Measurements from ENCODE around the gene NEMP2.
"Not testable (repeated sequence)": the region's sequence is repeated elsewhere in the genome, so short reads cannot be mapped to it uniquely, and the experiment has no call there.

The NEMP2 gene

GRCh38 chr2:190524928-190525327, 9.6 kb downstream of the NEMP2 start:
- no peak for DNase-seq

DNA sequence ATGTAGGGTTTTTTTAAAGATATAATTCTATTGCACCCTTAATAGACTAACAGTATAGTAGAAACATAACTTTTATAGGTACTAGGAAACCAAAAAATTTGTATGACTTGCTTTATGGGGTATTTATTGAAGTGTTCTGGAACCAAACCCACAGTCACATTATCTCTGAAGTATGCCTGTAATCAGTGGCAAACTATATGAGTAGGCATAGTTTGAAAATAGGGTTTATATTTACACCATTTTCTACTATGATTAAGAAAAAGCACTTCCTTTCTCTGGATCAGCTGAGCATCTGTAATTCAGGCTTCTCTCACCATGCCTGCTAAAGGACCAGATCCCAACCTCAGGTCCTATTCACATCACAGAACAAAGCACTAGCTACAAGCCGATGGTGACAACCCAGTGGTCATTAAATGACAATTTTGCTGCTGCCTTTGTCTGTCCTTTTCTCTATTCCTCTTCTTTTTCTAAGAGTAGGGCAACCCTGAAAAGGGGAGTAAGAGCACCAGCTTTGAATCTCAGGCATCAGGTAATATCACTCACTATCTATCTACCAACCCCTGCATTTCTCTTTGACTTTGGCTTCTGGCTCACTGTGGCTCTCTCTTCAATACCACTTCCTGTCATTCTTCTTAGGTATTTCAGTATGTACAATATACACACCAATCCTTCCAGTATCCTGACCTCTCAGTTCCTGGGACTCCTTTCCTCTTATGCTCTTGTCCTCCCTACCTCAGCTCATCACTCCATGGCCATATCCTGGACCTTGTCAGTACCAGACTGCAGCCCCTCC, 14.4 kb downstream of the NEMP2 start:
- DNase-seq: no peak

- DNase-seq: no peak
These were observed 17.1 kb downstream of the NEMP2 start for GRCh38 chr2:190517468-190517867.

DNA sequence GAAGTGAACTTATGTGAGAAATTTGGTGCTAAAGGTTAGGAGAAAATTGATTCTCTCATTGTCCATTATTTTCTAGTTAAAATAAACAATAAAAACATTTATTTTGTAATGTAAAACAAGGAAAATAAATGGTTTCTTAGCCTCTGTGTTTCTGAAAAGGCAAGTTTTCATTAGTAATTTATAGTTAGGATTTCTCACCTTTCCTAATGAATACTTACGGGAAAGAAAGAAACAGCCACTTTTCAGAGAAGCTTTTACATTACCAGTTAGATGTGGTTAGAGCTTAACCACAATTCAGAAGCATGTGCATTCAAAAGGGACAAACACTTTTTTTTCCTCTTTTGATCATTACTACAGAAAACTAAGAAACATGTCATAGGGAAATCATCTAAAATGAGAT, 18.8 kb downstream of the NEMP2 start:
- no peak for DNase-seq

DNA sequence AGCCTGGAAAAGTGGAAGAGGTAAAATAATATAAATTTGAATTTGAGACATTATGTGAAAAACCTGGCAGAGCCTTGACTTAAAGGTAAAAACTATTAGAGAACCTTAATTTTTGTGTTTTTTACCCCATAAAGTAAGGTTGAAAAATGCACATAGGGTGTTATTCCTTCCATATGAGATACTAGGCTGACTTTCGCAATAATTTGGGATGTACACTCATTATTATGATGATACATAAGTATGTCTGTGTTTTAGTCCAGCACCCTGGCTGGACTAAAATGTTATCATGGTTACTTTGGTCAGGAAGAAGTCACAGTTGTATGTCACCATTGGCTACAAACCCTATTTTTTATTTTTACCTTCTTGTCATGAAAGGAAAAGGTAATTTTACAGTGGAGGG, 19.8 kb downstream of the NEMP2 start:
- DNase-seq: no peak

DNA sequence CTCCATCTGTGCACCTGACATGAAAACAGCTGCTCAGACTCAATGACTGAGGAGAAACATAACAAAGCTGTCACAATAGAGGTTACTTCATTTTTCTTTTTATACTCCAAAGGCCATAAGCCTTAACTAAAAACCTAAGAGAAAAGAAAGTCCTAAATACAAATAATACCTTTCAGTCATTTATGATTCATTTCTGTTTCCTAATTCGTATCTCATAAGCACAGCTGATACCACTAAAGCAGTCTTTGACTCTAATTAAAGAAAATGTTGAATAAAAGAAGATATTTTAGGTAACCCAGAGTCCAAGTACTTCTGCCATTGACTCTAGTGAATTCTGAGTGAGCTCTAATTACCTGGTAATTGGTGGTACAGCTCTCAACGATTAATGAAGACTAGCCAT, 20.6 kb downstream of the NEMP2 start:
- no peak for DNase-seq

DNA sequence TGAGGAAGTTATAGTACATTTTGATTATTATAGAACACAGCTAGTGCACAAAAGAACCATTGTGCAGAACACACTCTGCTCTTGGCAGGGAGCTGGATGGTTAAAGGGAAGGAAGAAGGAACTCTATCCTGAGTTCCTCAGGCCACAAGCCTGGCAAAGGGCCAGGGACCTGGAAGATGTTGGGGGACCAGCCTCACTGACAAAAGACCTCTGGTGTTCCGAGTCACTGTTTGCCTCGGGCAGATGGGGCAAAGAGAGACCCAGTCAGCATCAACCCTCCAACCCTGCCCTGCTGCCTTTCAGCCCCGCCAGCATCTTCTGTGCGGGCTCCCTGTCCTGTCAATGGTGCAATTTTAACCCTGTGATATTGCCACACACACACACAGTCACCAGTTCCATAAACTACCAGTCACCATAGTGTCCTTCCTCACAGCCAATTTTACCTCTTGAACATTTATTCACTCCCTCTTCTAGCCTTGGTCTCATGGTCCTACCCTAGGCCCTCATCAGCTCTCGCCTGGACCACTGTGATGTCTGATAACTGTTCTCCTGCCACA, 21.9 kb downstream of the NEMP2 start:
- no peak for DNase-seq

GRCh38 chr2:190511104-190511503, 23.4 kb downstream of the NEMP2 start:
- DNase-seq: peak; percentile 8

- DNase-seq: not testable (repeated sequence)
These were observed 24.6 kb downstream of the NEMP2 start for GRCh38 chr2:190509895-190510294.

GRCh38 chr2:190507135-190507534, 27.4 kb downstream of the NEMP2 start:
- peak; percentile 92 for DNase-seq

GRCh38 chr2:190506666-190507065, 27.9 kb downstream of the NEMP2 start:
- peak; percentile 94 for DNase-seq

DNA sequence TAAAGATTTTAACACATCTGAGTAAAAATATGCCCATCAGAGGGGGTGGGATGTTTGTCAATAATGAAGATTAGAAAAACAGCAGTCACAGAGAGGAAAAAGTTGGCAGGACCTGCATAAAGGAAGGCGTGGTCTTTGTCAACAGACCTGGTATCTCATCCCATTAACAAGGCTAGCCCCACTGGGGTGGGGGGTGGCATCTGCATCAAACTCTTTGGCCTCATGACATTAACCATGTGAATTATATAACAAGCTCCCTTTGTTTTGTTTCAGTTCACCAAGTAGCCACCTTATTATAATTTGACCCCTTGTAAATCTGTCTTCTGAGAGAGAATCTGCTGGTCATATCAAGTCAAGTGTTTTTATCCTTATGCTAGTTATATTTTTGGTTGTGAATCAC, 28.8 kb downstream of the NEMP2 start:
- peak; percentile 64 for DNase-seq

DNA sequence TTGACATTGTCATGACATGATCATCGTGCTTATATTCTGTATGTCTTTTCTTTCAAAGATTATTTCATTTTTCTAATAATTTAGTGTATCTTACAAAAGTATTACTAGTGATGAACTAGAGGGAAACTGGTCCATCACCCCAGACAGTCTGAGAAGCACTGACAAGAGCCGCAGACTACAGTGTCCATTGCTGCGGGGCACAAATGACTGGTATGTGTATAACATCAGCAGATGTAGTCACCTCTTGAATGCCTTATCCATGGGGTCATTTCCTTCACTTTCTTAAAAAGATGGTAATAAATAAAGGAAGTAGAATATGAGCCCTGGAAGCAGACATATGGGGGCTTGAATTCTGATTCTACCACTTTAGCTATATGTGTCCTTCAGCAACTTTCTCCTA, 29.6 kb downstream of the NEMP2 start:
- DNase-seq: no peak

DNA sequence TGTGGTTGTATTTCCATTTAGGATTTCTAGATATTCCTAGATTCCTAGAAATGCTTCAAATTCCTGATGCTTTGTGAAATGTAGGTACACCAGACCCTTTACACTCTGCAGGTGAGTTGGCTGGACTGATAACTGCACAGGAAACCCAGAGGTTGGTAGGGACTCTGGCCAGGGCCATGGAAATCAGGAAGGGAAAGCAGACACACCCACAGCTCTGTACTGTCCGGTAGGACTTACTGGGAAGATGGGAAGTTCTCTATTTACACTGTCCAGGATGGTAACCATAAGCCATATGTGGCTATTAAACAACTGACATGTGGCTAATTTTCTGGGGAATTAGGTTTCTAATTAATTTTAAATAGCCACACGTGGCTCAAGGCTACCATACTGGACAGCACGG, 31.4 kb downstream of the NEMP2 start:
- DNase-seq: no peak

DNA sequence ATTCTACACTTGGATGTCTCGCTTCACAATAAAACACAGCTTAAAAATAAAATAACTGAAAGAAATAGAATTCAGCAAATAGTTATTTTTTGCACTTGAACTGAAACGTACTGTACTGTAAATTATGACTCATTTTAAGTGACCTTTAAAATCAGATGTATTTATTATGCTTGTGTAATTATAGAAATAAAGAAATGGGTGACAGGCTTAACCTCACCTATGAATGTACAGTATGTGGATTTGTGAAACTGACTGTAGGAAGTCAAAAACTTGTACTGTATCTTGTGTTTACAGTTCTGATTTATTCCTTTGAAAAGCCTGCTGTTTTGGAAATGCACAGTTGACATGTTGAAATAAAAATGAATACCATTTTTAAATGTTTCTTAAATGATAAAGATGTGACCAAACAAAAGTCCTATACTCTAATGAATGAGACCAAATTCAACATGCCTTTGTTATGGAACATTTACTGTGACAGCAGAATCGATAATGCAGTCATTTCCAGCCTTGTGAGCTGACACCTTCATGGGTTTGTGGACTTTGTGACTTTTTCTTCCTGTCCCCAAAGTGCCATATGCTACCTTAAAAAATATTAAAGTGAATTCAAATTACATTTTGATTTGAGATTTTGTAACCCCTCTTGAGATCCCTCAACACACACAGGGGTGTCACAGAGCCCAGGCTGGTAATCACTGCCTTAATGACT, 32.7 kb downstream of the NEMP2 start:
- no peak for DNase-seq

DNA sequence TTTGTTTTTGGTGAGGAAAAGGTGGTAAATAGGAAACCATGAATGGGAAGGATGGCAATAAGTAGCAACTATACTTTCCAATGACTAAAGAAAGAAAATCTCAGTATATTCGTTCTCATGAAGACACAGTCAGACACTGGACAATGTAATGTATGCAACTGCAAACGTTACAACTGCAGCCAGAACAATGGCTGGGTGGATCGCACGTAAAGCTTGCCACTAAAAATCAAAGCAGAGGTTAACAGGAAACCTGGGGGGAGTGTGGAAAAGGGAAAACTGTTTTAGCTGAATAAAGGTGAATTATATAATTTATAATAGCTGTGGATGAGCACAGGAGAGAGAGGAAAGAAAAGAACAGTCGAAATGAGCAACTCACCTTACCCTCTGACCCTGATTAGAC, 33.3 kb downstream of the NEMP2 start:
- DNase-seq: no peak

- no peak for DNase-seq
These were observed 34.4 kb downstream of the NEMP2 start for GRCh38 chr2:190500054-190500502.

GRCh38 chr2:190499273-190499672, 35.2 kb downstream of the NEMP2 start:
- no peak for DNase-seq

GRCh38 chr2:190497428-190497827, 37.1 kb downstream of the NEMP2 start:
- DNase-seq: no peak

GRCh38 chr2:190494600-190495227, 39.8 kb downstream of the NEMP2 start:
- DNase-seq: not testable (repeated sequence)

GRCh38 chr2:190493095-190493494, 41.4 kb downstream of the NEMP2 start:
- DNase-seq: no peak

DNA sequence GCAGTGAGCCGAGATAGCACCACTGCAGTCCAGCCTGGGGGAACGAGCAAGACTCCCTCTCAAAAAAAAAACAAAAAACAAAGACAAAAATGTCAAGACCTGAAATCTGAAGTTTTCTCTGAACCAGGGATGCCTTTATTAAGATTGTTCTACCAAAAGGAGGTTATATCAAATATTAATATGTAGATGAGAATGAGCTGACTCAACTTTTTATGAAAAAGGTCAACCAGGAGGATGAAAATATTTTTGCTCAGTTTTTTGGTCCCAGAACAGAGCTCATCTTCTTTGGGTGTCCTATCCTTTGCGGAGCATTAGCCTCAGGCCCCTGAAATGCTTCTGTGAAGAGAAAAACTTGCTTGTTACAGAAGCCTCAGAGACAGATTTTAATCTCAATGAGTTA, 44.0 kb downstream of the NEMP2 start:
- no peak for DNase-seq

DNA sequence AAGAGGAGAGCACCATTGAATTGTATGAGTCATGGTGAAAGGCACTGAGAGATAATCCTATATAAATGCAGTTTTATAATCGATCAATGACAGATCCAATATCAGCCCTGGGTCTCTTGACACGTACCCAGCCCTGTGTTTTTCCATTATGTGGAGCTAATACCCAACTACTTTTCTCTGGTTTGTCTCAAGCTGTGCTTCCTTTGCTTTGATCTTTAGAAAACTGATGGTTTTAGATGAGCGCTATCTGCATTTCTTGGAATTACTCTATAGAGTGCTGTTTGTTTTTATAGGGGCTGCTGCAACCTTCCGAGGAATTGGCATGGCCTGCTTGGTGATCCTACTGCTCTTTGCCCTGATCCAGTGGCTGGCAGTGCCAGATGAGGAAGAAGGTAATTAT, 45.0 kb downstream of the NEMP2 start:
- DNase-seq: no peak

All from NCI-H345 (cell line).